ENCODE data around the gene SSR1. TPM values are rescaled to one million over a fixed set of nuclear protein-coding genes. Genes with fewer than 3 reads are reported as not detected.

Gene SSR1
- total and polyA plus RNA-seq, 9 of the 15 experiments (the other 6 are each of a cell fraction or from before 2014, with no cell fraction given): 87.7 to 220 (median 144) TPM

DNA sequence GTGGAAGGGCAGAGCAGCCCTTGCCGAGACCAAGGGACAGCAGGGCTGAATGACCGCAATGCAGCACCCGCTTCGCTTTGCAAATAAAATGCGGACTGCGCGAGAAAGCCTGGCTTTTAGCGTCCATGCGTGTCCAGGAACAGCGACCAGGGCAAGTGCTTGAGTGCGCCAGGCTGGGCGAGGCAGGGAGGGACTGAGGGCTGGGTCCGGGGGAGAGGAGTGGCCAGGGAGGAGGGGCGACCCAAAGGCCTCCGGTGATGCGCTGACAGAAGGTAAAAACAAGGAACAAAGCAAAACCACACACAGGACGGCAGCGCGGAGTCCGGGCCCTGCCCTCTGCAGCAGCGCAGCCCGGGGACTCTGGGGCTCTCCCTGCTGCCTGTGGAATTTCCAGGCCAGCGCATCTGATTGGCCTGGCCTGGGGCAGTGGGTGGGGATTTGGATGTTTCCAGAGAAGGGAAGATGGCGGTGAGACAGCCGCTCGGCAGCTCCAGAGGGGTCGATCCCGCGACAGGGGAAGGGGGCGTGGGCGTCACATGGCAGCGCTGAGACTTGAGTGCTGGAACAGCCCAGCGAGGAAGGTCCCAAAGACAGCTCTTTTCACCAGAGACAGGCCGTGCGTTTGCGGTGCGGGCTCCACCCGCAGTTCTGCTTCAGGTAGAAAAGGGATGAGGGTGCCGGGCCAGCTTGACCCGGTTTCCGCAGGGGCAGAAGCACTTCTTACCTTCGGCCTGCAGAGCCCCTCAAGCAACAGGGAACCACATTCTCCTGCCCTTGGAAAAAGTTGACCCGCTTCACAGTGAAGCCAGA, 51.8 kb downstream of the SSR1 start (continued):
- TF ChIP-seq, protein P1, sequence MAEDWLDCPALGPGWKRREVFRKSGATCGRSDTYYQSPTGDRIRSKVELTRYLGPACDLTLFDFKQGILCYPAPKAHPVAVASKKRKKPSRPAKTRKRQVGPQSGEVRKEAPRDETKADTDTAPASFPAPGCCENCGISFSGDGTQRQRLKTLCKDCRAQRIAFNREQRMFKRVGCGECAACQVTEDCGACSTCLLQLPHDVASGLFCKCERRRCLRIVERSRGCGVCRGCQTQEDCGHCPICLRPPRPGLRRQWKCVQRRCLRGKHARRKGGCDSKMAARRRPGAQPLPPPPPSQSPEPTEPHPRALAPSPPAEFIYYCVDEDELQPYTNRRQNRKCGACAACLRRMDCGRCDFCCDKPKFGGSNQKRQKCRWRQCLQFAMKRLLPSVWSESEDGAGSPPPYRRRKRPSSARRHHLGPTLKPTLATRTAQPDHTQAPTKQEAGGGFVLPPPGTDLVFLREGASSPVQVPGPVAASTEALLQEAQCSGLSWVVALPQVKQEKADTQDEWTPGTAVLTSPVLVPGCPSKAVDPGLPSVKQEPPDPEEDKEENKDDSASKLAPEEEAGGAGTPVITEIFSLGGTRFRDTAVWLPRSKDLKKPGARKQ (CRISPR knock-in tag; IDR thresholded peaks at IDR 0.05): no peak
- no peak for TF ChIP-seq CEBPG (CRISPR knock-in tag; IDR thresholded peaks at IDR 0.05)
- no peak for TF ChIP-seq CEBPG (tag; conservative IDR thresholded peaks at IDR 0.05 in 1 of 2, IDR thresholded peaks at IDR 0.05 in 1 of 2)
- no peak for TF ChIP-seq ZBED1 (IDR thresholded peaks at IDR 0.05)
- TF ChIP-seq, protein P2, sequence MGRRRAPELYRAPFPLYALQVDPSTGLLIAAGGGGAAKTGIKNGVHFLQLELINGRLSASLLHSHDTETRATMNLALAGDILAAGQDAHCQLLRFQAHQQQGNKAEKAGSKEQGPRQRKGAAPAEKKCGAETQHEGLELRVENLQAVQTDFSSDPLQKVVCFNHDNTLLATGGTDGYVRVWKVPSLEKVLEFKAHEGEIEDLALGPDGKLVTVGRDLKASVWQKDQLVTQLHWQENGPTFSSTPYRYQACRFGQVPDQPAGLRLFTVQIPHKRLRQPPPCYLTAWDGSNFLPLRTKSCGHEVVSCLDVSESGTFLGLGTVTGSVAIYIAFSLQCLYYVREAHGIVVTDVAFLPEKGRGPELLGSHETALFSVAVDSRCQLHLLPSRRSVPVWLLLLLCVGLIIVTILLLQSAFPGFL (CRISPR knock-in tag; IDR thresholded peaks at IDR 0.05): no peak
- TF ChIP-seq, protein P3, sequence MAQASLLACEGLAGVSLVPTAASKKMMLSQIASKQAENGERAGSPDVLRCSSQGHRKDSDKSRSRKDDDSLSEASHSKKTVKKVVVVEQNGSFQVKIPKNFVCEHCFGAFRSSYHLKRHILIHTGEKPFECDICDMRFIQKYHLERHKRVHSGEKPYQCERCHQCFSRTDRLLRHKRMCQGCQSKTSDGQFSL (CRISPR knock-in tag; IDR thresholded peaks at IDR 0.05): no peak
- TF ChIP-seq, protein P3 (tag; IDR thresholded peaks at IDR 0.05): no peak
- peak; percentile 7; the same call in 1 of the 2 replicates for TF ChIP-seq RB1 (IDR thresholded peaks at IDR 0.05; ENCODE audit: low read depth)
- no peak for TF ChIP-seq MAFG (tag; conservative IDR thresholded peaks at IDR 0.05)
- 0 out of 2 replicates have a peak, but pooled peaks have one; percentile 7 for TF ChIP-seq MECOM (CRISPR knock-in tag; IDR thresholded peaks at IDR 0.05)
- TF ChIP-seq, protein P4, sequence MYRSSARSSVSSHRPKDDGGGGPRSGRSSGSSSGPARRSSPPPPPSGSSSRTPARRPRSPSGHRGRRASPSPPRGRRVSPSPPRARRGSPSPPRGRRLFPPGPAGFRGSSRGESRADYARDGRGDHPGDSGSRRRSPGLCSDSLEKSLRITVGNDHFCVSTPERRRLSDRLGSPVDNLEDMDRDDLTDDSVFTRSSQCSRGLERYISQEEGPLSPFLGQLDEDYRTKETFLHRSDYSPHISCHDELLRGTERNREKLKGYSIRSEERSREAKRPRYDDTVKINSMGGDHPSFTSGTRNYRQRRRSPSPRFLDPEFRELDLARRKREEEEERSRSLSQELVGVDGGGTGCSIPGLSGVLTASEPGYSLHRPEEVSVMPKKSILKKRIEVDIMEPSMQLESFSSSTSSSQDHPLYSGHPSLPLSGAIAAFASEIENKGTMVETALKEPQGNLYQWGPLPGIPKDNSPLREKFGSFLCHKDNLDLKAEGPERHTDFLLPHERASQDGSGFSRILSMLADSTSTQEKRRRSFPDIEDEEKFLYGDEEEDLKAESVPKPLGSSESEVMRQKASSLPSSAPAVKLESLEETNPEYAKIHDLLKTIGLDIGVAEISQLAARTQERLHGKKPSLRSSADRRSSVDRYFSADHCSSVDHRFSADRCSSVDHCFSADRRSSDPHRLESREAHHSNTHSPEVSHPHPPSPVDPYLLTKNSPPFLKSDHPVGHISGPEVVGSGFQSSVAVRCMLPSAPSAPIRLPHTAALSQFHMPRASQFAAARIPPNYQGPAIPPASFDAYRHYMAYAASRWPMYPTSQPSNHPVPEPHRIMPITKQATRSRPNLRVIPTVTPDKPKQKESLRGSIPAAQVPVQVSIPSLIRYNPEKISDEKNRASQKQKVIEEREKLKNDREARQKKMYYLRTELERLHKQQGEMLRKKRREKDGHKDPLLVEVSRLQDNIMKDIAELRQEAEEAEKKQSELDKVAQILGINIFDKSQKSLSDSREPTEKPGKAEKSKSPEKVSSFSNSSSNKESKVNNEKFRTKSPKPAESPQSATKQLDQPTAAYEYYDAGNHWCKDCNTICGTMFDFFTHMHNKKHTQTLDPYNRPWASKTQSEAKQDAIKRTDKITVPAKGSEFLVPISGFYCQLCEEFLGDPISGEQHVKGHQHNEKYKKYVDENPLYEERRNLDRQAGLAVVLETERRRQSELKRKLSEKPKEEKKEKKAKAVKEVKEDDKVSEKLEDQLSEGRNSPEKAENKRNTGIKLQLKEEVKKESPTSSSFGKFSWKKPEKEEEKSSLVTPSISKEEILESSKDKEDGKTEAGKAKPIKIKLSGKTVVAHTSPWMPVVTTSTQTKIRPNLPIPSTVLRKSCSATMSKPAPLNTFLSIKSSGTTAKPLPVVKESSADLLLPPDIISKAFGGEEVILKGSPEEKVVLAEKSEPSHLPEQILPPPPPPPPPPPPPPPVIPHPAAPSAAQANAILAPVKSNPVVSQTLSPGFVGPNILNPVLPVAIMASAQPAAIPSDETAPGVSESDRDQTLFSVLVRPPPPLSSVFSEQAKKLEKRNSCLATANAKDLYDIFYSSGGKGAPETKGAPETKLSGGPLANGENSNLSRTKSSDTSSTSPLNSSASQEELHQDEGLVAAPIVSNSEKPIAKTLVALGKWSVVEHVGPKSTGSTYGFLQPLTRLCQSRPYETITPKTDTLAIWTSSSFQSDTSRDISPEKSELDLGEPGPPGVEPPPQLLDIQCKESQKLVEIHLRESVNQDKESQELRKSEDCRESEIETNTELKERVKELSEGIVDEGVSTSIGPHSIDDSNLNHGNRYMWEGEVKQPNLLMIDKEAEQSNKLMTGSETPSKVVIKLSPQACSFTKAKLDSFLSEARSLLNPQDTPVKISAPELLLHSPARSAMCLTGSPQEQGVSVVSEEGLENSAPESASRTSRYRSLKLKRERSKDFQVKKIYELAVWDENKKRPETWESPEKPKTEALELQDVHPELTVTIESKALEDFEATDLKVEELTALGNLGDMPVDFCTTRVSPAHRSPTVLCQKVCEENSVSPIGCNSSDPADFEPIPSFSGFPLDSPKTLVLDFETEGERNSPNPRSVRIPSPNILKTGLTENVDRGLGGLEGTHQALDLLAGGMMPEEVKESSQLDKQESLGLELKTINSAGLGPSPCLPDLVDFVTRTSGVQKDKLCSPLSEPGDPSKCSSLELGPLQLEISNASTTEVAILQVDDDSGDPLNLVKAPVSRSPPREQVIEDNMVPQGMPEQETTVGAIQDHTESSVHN (IDR thresholded peaks at IDR 0.05; ENCODE audit: borderline replicate concordance in 1 of 2, low read depth in 1 of 2): no peak
- no peak for TF ChIP-seq HCFC1 (IDR thresholded peaks at IDR 0.05; ENCODE audit: low read depth, low read length)
- no peak for TF ChIP-seq KAT7 (CRISPR knock-in tag; IDR thresholded peaks at IDR 0.05; ENCODE audit: borderline replicate concordance)
